Endodermal cell (in vitro differentiated cells): Measurements from ENCODE around the gene PGD. TPM values are rescaled to one million over a fixed set of nuclear protein-coding genes. Genes with fewer than 3 reads are reported as not detected.

Experiments
- DNase-seq: peaks from one replicate; pipeline ENCODE4 v3.0.0-alpha.2; 2017
- H3K27ac ChIP-seq: 2 replicates; pipeline ENCODE4 v1.5.1; 2013; ENCODE audit warnings: mild to moderate bottlenecking, low read depth, low read length, moderate library complexity
- H3K27me3 ChIP-seq: 2 replicates; pipeline ENCODE4 v1.6.1; 2013; ENCODE audit warnings: mild to moderate bottlenecking, low read length, moderate library complexity; ENCODE audit not compliant: insufficient read depth, control insufficient read depth, poor library complexity, severe bottlenecking
- H3K36me3 ChIP-seq: 2 replicates; pipeline ENCODE4 v1.7.0; 2013; ENCODE audit warnings: mild to moderate bottlenecking, low read length, moderate library complexity; ENCODE audit not compliant: control insufficient read depth, insufficient read depth
- H3K4me1 ChIP-seq: one replicate; pipeline ENCODE4 v1.7.0; 2013; ENCODE audit warnings: low read length; ENCODE audit not compliant: control insufficient read depth, insufficient read depth
- H3K4me3 ChIP-seq: 2 replicates; pipeline ENCODE4 v1.5.1; 2013; ENCODE audit warnings: mild to moderate bottlenecking, low read length, moderate library complexity
- H3K9ac ChIP-seq: 2 replicates; pipeline ENCODE4 v1.6.1; 2013; ENCODE audit warnings: mild to moderate bottlenecking, low read length, moderate library complexity; ENCODE audit not compliant: poor library complexity, severe bottlenecking; ENCODE audit errors: extremely low read depth
- H3K9me3 ChIP-seq: 2 replicates; pipeline ENCODE4 v1.6.1; 2013; ENCODE audit warnings: mild to moderate bottlenecking, low read length, moderate library complexity; ENCODE audit not compliant: control insufficient read depth
- H3K27ac Mint-ChIP-seq: 2 replicates; pipeline ENCODE4 v1.8.0; 2020; ENCODE audit warnings: mixed read lengths
- H3K27me3 Mint-ChIP-seq: 2 replicates; pipeline ENCODE4 v1.8.0; 2021; ENCODE audit warnings: mild to moderate bottlenecking, mixed read lengths; ENCODE audit not compliant: insufficient read depth
- H3K36me3 Mint-ChIP-seq: 2 replicates; pipeline ENCODE4 v1.8.0; 2020; ENCODE audit warnings: low read depth, mixed read lengths
- H3K4me1 Mint-ChIP-seq: 2 replicates; pipeline ENCODE4 v1.8.0; 2020; ENCODE audit warnings: mixed read lengths
- H3K4me3 Mint-ChIP-seq: 2 replicates; pipeline ENCODE4 v1.8.0; 2020; ENCODE audit warnings: mild to moderate bottlenecking, moderate library complexity, mixed read lengths
- H3K9me3 Mint-ChIP-seq: 2 replicates; pipeline ENCODE4 v1.8.0; 2020; ENCODE audit warnings: mild to moderate bottlenecking, mixed read lengths
- WGBS, 2 experiments: methylation state at CpG; one replicate each; pipeline versions ENCODE4 v1.1.5 to v1.1.7; 2013; ENCODE audit warnings: missing lambda C conversion rate in 2 of 2, mixed read lengths in 1 of 2; ENCODE audit not compliant: insufficient coverage in 1 of 2, insufficient read length in 1 of 2; 5-methylcytosine and 5-hydroxymethylcytosine counted together
- total RNA-seq, 2 donors: library from RNA; stranded (reverse); fragmentation: NEBNext Ultra II Directional in 1 of 2; extraction: Animal tissue kit (Norgen Biotek cat#: 25700) in 1 of 2; gene quantifications; 2 replicates in 1 of 2; 3 replicates in 1 of 2; pipeline ENCODE4 v1.2.1, GENCODE V29; 2021
- TF ChIP-seq, protein P1 (sequence below): fragments of 200-600 bp; sonication (generic); conservative IDR thresholded peaks from 2 replicates; pipeline ENCODE4 v1.5.0; 2021; ENCODE audit warnings: antibody characterized with exemption, mild to moderate bottlenecking

The PGD gene
- total RNA-seq, 2 donors from 2014 or later: 198 to 217 TPM

DNA sequence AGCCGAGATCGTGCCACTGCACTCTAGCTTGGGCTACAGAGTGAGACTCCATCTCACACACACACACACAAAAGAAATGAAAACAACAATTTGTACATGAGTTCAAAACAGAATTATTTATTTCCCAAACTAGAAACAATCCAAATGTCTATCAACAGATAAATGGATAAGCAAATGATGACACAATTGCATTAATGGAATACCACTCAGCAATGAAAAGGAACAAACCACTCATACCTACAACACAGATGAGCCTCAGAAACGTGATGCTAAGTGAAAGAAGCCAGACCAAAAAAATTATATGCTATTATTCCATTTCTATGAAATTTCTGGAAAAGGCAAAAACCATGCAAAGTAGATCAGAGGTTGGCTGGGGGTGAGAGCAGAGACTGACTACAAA, 2.0 kb upstream of the PGD start:
- H3K27ac Mint-ChIP-seq: no peak overlapping the region
- no peak overlapping the region for H3K4me3 Mint-ChIP-seq
- Histone ChIP-seq H3K9me3 (peaks cover 9% of the 10 kb centered on the region), H3K4me1 (no peaks in the 10 kb centered on the region), H3K36me3 (peaks cover 8% of the 10 kb centered on the region), H3K4me3 (no peak overlapping the region), H3K27ac (no peak overlapping the region), H3K9ac (no peak overlapping the region), H3K27me3 (no peaks in the 10 kb centered on the region)
- H3K27me3 Mint-ChIP-seq: no peaks in the 10 kb centered on the region
- TF ChIP-seq, protein P1, sequence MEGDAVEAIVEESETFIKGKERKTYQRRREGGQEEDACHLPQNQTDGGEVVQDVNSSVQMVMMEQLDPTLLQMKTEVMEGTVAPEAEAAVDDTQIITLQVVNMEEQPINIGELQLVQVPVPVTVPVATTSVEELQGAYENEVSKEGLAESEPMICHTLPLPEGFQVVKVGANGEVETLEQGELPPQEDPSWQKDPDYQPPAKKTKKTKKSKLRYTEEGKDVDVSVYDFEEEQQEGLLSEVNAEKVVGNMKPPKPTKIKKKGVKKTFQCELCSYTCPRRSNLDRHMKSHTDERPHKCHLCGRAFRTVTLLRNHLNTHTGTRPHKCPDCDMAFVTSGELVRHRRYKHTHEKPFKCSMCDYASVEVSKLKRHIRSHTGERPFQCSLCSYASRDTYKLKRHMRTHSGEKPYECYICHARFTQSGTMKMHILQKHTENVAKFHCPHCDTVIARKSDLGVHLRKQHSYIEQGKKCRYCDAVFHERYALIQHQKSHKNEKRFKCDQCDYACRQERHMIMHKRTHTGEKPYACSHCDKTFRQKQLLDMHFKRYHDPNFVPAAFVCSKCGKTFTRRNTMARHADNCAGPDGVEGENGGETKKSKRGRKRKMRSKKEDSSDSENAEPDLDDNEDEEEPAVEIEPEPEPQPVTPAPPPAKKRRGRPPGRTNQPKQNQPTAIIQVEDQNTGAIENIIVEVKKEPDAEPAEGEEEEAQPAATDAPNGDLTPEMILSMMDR: no peak
- H3K9me3 Mint-ChIP-seq: peaks cover 10% of the 10 kb centered on the region
- peaks cover 14% of the 10 kb centered on the region for H3K4me1 Mint-ChIP-seq
- WGBS, 2 experiments: 90 to 100% methylated on average over 2 to 3 of the region's 3 CpGs
- peaks cover 21% of the 10 kb centered on the region for H3K36me3 Mint-ChIP-seq
- DNase-seq: no peak

DNA sequence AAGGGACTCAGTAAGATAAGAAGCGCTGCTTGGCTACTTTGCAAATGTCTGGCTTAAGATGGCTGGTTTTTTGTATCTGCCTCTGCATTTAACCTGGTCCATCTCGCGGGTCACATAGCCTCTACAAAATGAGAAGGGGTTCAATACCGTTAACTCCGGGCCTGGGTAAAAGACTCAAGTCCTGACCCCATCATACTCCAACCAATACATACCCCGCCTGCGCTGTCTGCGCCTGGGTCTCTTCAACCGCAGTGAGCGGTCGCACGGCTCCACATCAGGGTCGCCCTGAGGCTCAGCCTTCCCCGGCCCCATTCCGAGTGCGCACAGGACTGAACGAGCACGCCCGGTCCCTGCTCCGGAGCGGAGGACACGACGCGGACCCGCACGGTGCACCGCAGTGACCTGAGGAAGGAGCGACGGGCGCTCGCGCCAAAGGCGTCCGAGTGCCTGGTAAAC, 558 bp upstream of the PGD start:
- Mint-ChIP-seq H3K9me3 (peaks cover 10% of the 10 kb centered on the region), H3K27ac (peak overlapping the region; percentile 95), H3K4me3 (peak overlapping the region; percentile 79), H3K36me3 (peaks cover 28% of the 10 kb centered on the region), H3K4me1 (peaks cover 14% of the 10 kb centered on the region), H3K27me3 (no peaks in the 10 kb centered on the region)
- Histone ChIP-seq H3K4me1 (no peaks in the 10 kb centered on the region), H3K4me3 (peak overlapping the region; percentile 87), H3K27ac (peak overlapping the region; percentile 78), H3K36me3 (peaks cover 18% of the 10 kb centered on the region), H3K27me3 (no peaks in the 10 kb centered on the region), H3K9me3 (peaks cover 9% of the 10 kb centered on the region), H3K9ac (peak overlapping the region; percentile 73)
- 2 to 3% methylated on average over 17 to 34 of the region's 34 CpGs for WGBS, 2 experiments
- DNase-seq: no peak
- TF ChIP-seq, protein P1: no peak

DNA sequence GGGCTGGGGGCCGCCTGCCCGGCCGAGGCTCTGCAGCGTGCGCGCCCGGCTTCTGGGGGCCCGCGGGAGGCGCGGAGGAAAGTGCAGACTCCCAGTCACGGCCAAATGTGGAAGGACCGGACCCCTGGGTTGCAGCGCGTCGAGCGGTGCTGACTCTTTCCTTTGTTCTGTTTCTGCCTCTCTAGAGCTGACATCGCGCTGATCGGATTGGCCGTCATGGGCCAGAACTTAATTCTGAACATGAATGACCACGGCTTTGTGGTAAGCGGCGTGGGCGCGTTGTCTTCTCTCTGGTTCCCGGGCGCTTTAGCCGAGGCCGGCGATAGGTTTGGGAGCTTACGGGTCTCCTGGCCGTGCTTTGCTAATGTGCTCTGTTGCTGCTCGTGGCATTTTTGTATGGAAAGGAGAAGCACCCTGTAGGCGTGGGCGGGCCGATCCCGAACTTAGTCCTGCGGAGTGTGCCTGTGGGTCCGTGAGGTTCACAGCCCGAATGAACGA, 629 bp downstream of the PGD start:
- peaks cover 2% of the 10 kb centered on the region for H3K9me3 Mint-ChIP-seq
- peak overlapping the region; percentile 69 for H3K27ac Mint-ChIP-seq
- Histone ChIP-seq H3K27ac (peak overlapping the region; percentile 97), H3K36me3 (peaks cover 30% of the 10 kb centered on the region), H3K27me3 (no peaks in the 10 kb centered on the region), H3K9me3 (peaks cover under 1% of the 10 kb centered on the region), H3K4me3 (peak overlapping the region; percentile 87), H3K9ac (peak overlapping the region; percentile 73), H3K4me1 (no peaks in the 10 kb centered on the region)
- TF ChIP-seq, protein P1: no peak
- H3K27me3 Mint-ChIP-seq: no peaks in the 10 kb centered on the region
- peak overlapping the region; percentile 79 for H3K4me3 Mint-ChIP-seq
- peaks cover 14% of the 10 kb centered on the region for H3K4me1 Mint-ChIP-seq
- H3K36me3 Mint-ChIP-seq: peaks cover 34% of the 10 kb centered on the region
- 0% methylated on average over 35 to 42 of the region's 42 CpGs for whole genome bisulfite sequencing, 2 experiments
- DNase-seq: no peak
